Endothelial cell (in vitro differentiated cells): ENCODE results near the gene NDFIP1. TPM values are rescaled to one million over a fixed set of nuclear protein-coding genes. Genes with fewer than 3 reads are reported as not detected.

ENCODE experiments used
- DNase-seq: peaks from one replicate; pipeline ENCODE4 v3.0.0; 2021; ENCODE audit warnings: low spot score
- H3K27ac Mint-ChIP-seq: one replicate; pipeline ENCODE4 v1.8.0; 2021; ENCODE audit warnings: mixed read lengths, inconsistent platforms; ENCODE audit not compliant: unreplicated experiment
- H3K27me3 Mint-ChIP-seq: one replicate; pipeline ENCODE4 v1.8.0; 2021; ENCODE audit warnings: mild to moderate bottlenecking, moderate library complexity, mixed read lengths, inconsistent platforms; ENCODE audit not compliant: unreplicated experiment
- H3K36me3 Mint-ChIP-seq: one replicate; pipeline ENCODE4 v1.8.0; 2021; ENCODE audit warnings: mild to moderate bottlenecking, low read depth, mixed read lengths, inconsistent platforms; ENCODE audit not compliant: unreplicated experiment
- H3K4me1 Mint-ChIP-seq: one replicate; pipeline ENCODE4 v1.8.0; 2021; ENCODE audit warnings: mild to moderate bottlenecking, mixed read lengths, inconsistent platforms; ENCODE audit not compliant: unreplicated experiment
- H3K4me3 Mint-ChIP-seq: one replicate; pipeline ENCODE4 v1.8.0; 2021; ENCODE audit warnings: mild to moderate bottlenecking, mixed read lengths, inconsistent platforms; ENCODE audit not compliant: unreplicated experiment
- H3K9me3 Mint-ChIP-seq: one replicate; pipeline ENCODE4 v1.8.0; 2021; ENCODE audit warnings: mixed read lengths, inconsistent platforms; ENCODE audit not compliant: unreplicated experiment
- total RNA-seq: library from RNA; stranded (reverse); fragmentation: NEBNext Ultra II Directional; extraction: Animal tissue kit (Norgen Biotek cat#: 25700); gene quantifications from one replicate; pipeline ENCODE4 v1.2.1, GENCODE V29; 2021; ENCODE audit not compliant: unreplicated experiment
- TF ChIP-seq, protein P1 (sequence below): fragments of 200-600 bp; sonication (generic); IDR thresholded peaks from one replicate; pipeline ENCODE4 v1.5.0; 2021; ENCODE audit warnings: antibody characterized with exemption; ENCODE audit not compliant: unreplicated experiment

NDFIP1 gene
- total RNA-seq, 1 donor from 2014 or later, result 34.8 TPM

DNA sequence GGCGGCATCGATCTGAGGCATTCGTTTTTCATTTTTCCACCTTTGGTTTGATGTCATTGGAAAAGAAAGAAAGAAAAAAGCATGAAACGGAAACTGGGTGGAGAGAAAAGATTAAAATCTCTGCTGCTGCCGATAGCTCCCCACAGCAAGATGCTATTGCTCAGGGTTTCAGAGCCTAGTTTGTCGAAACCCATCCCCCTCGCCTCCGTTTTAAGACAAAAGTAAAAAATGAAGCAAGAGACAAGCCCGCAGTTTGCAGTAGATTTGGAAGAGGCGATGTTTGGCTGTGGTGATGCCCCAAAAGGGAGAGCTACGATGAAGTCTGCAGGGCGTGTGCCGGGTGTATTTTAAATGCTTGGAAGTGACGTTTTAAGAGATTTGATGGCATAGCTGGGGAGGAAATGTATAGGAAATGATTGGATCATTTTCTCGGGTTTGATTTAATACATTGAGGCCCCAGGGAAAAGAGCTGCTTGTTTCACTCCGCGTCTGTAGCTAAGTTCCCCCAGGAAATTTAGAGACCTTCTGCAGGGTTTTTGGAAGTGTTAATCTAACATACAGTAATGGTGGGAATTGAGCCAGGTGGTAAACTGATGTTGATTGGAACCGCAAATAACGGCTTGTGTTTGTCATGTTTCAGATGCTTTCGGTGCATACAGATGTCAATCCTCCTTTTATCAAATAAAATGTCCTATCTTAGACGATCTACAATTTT, 909 bp downstream of the NDFIP1 start:
- Mint-ChIP-seq H3K27ac (peak overlapping the region; percentile 68), H3K27me3 (no peaks in the 10 kb centered on the region), H3K36me3 (peaks cover 3% of the 10 kb centered on the region), H3K4me3 (peak overlapping the region; percentile 94), H3K4me1 (peaks cover 14% of the 10 kb centered on the region), H3K9me3 (no peaks in the 10 kb centered on the region)
- DNase-seq, result no peak
- TF ChIP-seq, protein P1, sequence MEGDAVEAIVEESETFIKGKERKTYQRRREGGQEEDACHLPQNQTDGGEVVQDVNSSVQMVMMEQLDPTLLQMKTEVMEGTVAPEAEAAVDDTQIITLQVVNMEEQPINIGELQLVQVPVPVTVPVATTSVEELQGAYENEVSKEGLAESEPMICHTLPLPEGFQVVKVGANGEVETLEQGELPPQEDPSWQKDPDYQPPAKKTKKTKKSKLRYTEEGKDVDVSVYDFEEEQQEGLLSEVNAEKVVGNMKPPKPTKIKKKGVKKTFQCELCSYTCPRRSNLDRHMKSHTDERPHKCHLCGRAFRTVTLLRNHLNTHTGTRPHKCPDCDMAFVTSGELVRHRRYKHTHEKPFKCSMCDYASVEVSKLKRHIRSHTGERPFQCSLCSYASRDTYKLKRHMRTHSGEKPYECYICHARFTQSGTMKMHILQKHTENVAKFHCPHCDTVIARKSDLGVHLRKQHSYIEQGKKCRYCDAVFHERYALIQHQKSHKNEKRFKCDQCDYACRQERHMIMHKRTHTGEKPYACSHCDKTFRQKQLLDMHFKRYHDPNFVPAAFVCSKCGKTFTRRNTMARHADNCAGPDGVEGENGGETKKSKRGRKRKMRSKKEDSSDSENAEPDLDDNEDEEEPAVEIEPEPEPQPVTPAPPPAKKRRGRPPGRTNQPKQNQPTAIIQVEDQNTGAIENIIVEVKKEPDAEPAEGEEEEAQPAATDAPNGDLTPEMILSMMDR, result no peak

DNA sequence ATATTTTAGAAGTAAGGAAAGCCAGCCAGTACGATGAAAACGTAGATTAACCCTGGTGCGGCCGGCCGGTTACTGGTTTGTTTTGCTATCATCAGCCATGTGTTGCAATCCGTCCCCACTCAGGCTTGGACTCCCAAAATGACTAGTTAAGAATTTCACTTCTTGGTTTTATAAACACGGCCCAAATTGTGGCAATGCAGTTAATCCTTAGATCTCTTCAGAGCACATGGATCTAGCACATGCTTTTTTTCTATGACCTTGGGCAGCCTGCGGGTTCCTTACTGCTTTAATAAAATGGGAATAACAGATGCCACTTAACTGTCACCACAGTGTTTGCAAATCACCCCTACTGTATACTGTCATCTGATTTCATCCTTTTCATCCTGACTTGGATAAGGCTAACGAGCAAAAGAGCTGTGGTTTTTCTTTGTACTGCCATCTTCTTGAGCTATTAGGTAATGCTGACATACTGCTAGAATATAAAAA, 1.5 kb downstream of the NDFIP1 start:
- Mint-ChIP-seq H3K4me1 (peaks cover 14% of the 10 kb centered on the region), H3K9me3 (no peaks in the 10 kb centered on the region), H3K27ac (no peak overlapping the region), H3K4me3 (peak overlapping the region; percentile 94), H3K36me3 (peaks cover 3% of the 10 kb centered on the region), H3K27me3 (no peaks in the 10 kb centered on the region)
- TF ChIP-seq, protein P1, result no peak
- no peak for DNase-seq

DNA sequence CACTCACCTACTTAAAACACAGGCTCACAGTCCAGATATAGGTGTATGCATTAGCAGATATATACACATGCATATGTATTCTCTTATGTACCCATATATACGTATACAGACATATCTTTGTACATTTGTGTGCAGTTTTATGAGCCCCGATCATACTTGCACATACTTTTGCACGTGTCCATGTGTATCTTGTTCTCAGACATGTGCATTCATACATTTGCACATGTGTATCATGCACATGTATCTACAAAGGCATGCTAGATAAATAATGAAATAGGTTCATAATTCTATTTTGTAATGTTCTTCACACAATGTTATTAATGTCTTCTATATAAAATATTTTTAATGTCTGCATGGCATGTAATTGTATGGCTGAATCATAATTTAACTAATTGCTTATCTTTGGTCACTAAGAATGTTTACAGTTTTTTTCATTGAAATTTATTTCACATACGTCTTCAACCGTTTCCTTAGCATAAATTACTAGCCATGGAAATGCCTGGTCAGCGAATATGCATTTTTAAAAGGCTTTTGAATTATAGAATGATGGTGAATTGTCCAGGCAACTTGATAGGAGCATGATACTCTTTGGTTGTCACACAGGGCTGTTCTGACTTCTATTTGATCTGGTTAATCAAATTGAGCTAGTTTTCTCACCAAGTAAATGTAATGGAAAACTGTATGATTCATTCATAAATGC, 2.6 kb downstream of the NDFIP1 start:
- H3K36me3 Mint-ChIP-seq, result peaks cover 3% of the 10 kb centered on the region
- H3K27me3 Mint-ChIP-seq, result no peaks in the 10 kb centered on the region
- peaks cover 14% of the 10 kb centered on the region for H3K4me1 Mint-ChIP-seq
- TF ChIP-seq, protein P1, result no peak
- H3K4me3 Mint-ChIP-seq, result no peak overlapping the region
- H3K27ac Mint-ChIP-seq, result no peak overlapping the region
- H3K9me3 Mint-ChIP-seq, result no peaks in the 10 kb centered on the region
- no peak for DNase-seq

DNA sequence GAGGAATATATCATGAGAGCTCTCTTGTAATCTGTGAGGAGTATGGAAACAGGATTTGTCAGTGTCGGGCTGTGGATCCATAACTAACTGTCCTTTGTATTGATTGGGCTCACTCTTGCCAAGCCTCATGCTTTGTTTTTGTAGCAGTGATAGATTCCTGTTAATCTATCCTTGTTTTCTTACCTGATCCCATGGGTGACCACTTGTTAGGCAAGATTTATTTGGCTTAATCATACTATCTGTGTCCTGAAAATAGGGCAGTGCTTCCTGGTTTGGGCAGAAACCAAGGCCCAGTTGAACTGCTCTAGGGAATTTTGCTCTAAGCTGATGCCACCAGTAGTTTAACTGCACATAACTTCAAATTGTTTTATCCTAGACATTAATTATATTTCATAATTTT, 6.1 kb downstream of the NDFIP1 start:
- peaks cover 12% of the 10 kb centered on the region for H3K4me1 Mint-ChIP-seq
- no peak overlapping the region for H3K27ac Mint-ChIP-seq
- no peak for DNase-seq
- no peaks in the 10 kb centered on the region for H3K27me3 Mint-ChIP-seq
- no peaks in the 10 kb centered on the region for H3K9me3 Mint-ChIP-seq
- H3K4me3 Mint-ChIP-seq, result no peak overlapping the region
- no peaks in the 10 kb centered on the region for H3K36me3 Mint-ChIP-seq
- TF ChIP-seq, protein P1, result no peak

DNA sequence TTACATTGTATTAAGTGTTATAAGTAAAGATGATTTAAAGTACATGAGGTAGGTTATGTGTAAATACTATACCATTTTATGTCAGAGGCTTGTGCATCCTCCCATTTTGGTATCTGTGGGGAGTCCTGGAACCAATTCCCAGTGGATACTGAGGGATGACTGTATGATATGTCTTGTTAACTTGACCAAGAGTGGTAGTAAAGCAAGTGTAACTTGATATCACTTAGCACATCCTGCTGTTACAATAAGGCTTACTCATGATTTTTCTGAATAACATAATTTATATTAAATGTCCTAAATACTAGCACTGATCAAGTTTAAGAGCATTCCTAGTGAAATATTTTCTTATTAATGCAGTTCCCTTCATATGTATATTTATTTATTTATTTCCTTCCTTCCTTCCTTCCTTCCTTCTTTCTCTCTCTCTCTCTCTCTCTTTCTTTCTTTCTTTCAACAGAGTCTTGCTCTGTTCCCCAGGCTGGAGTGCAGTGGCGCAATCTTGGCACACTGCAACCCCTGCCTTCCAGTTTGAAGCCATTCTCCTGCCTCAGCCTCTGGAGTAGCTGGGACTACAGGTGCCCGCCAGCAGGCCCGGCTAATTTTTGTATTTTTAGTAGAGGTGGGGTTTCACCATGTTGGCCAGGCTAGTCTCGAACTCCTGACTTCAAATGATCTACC, 7.5 kb downstream of the NDFIP1 start:
- no peaks in the 10 kb centered on the region for H3K27me3 Mint-ChIP-seq
- H3K4me1 Mint-ChIP-seq, result peaks cover 17% of the 10 kb centered on the region
- no peaks in the 10 kb centered on the region for H3K36me3 Mint-ChIP-seq
- TF ChIP-seq, protein P1, result no peak
- H3K9me3 Mint-ChIP-seq, result no peaks in the 10 kb centered on the region
- no peak overlapping the region for H3K27ac Mint-ChIP-seq
- H3K4me3 Mint-ChIP-seq, result no peak overlapping the region
- no peak for DNase-seq
